RWPE2 (cell line): ENCODE data around the gene C1S.

ENCODE experiments used
- ATAC-seq: fragments of 200-7000 bp; cut with Tn5 transposase; 3 replicates; pipeline ENCODE4 v1.9.1; 2021; ENCODE audit warnings: low read depth
- DNase-seq: peaks from one replicate; pipeline ENCODE4 v3.0.0-alpha.2; 2020; ENCODE audit warnings: low spot score
- H3K27ac ChIP-seq: fragments of 450-650 bp; 2 replicates; pipeline ENCODE4 v1.5.1; 2017; ENCODE audit warnings: mild to moderate bottlenecking; ENCODE audit not compliant: poor library complexity, severe bottlenecking
- H3K27me3 ChIP-seq: fragments of 250-450 bp; sonication (Bioruptor Pico); 2 replicates; pipeline ENCODE4 v1.5.1; 2021; ENCODE audit warnings: mild to moderate bottlenecking, moderate library complexity; ENCODE audit not compliant: insufficient read depth, poor library complexity, severe bottlenecking
- H3K36me3 ChIP-seq: fragments of 250-450 bp; sonication (Bioruptor Pico); 2 replicates; pipeline ENCODE4 v1.5.1; 2020; ENCODE audit warnings: low read depth, mild to moderate bottlenecking, moderate library complexity
- H3K4me1 ChIP-seq: fragments of 250-450 bp; sonication (Bioruptor Pico); 2 replicates; pipeline ENCODE4 v1.5.1; 2021; ENCODE audit warnings: mild to moderate bottlenecking, moderate library complexity; ENCODE audit not compliant: insufficient read depth, poor library complexity, severe bottlenecking
- H3K4me3 ChIP-seq: fragments of 250-450 bp; sonication (Bioruptor Pico); 2 replicates; pipeline ENCODE4 v1.5.1; 2021; ENCODE audit warnings: mild to moderate bottlenecking, moderate library complexity; ENCODE audit not compliant: severe bottlenecking
- H3K9me3 ChIP-seq: fragments of 250-450 bp; sonication (Bioruptor Pico); 2 replicates; pipeline ENCODE4 v1.5.1; 2021; ENCODE audit warnings: mild to moderate bottlenecking, moderate library complexity; ENCODE audit not compliant: severe bottlenecking
- TF ChIP-seq, protein P1 (sequence below): fragments of 450-650 bp; IDR thresholded peaks from one replicate; pipeline ENCODE4 v1.5.1; 2017; ENCODE audit warnings: mild to moderate bottlenecking, moderate library complexity; ENCODE audit not compliant: poor library complexity, severe bottlenecking

The C1S gene

DNA sequence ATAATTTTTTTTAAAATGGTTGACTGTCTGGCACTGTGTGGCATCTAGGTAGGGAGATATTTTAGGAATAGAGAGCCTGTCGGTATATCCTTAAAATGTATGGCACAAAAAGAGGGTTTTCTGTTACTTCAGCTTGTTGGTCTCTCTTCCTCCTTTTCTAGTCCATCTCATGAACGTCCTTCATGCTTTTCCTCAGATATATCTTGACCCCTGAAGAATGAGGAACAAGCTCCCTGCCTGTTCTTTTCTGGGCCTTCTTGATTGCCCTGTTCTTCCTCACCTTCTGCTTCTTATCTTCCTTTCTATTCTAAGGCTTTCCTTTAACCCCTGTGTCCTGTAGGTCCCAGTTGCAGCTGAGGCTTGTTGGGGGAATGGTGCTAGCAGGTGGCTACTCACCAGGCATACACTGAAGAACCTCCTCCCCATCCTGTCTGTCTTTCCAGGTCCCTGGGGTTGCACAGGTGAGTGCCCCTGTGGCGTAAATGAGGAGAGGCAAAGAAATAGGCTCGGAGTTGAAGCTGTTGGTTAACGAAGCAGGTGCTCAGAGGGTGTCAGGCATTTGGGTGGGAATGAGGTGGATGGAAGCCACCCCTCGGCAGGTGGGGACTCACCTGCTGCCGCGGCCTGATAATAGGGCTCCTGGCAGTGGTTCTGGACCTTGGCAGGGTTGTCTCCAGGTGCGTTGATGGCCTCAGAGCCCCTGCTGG, 38.9 kb downstream of the C1S start:
- no peak overlapping the region for H3K27ac ChIP-seq
- no peaks in the 10 kb centered on the region for H3K4me1 ChIP-seq
- no peak overlapping the region for H3K4me3 ChIP-seq
- H3K27me3 ChIP-seq = no peaks in the 10 kb centered on the region
- no peaks in the 10 kb centered on the region for H3K36me3 ChIP-seq
- ATAC-seq = no peak
- TF ChIP-seq, protein P1, sequence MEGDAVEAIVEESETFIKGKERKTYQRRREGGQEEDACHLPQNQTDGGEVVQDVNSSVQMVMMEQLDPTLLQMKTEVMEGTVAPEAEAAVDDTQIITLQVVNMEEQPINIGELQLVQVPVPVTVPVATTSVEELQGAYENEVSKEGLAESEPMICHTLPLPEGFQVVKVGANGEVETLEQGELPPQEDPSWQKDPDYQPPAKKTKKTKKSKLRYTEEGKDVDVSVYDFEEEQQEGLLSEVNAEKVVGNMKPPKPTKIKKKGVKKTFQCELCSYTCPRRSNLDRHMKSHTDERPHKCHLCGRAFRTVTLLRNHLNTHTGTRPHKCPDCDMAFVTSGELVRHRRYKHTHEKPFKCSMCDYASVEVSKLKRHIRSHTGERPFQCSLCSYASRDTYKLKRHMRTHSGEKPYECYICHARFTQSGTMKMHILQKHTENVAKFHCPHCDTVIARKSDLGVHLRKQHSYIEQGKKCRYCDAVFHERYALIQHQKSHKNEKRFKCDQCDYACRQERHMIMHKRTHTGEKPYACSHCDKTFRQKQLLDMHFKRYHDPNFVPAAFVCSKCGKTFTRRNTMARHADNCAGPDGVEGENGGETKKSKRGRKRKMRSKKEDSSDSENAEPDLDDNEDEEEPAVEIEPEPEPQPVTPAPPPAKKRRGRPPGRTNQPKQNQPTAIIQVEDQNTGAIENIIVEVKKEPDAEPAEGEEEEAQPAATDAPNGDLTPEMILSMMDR = no peak
- H3K9me3 ChIP-seq = no peaks in the 10 kb centered on the region
- DNase-seq = no peak

DNA sequence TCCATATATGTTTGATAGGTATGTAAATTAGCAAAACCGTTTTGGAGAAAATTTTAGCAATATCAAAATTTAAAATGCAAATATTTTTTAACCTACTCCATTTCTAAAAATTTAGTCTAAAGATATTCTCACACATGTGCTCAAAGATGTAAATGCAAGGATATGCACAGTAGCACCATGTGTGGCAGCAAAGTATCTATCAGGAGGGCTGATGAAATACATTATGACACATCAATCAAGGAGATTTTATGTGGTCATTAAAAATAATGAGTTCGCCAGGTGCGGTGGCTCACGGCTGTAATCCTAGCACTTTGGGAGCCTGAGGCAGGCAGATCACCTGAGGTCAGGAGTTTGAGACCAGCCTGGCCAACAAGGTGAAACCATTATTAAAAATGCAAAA, 39.7 kb downstream of the C1S start:
- DNase-seq (no peak), ATAC-seq (no peak)
- H3K27me3 ChIP-seq = no peaks in the 10 kb centered on the region
- H3K27ac ChIP-seq = no peak overlapping the region
- no peak overlapping the region for H3K4me3 ChIP-seq
- no peaks in the 10 kb centered on the region for H3K9me3 ChIP-seq
- TF ChIP-seq, protein P1 = no peak
- H3K36me3 ChIP-seq = no peaks in the 10 kb centered on the region
- no peaks in the 10 kb centered on the region for H3K4me1 ChIP-seq

DNA sequence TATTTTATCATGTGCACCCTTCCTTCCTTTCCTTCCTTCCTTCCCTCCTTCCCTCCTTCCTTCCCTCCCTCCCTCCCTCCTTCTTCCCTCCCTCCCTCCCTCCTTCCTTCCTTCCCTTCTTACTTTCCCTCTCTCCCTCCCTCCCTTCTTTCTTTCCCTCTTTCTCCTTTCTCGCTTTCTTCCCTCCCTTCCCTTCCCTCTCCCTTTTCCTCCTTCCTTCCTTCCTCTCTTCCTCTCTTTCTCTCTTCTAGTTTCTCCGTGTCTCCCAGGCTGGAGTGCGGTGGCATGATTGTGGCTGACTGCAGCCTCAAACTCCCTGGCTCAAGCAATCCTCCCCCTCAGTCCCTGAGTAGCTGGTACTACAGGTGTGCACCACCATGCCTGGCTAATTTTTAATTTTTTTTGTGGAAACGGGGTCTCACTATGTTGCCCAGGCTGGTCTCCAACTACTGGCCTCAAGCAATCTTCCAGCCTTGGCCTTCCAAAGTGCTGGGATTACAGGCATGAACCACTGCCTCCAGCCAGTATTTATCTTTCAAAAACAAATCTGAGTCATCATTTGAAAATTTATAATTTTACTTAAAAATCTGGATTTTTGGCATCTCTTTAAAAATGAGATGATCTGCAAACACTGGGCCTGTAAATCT, 40.7 kb downstream of the C1S start:
- ATAC-seq (no peak), DNase-seq (no peak)
- Histone ChIP-seq H3K4me1 (no peaks in the 10 kb centered on the region), H3K27me3 (no peaks in the 10 kb centered on the region), H3K36me3 (peaks cover 6% of the 10 kb centered on the region; the same call in 1 of the 2 replicates), H3K9me3 (no peaks in the 10 kb centered on the region), H3K27ac (no peak overlapping the region), H3K4me3 (no peak overlapping the region)
- TF ChIP-seq, protein P1 = no peak

DNA sequence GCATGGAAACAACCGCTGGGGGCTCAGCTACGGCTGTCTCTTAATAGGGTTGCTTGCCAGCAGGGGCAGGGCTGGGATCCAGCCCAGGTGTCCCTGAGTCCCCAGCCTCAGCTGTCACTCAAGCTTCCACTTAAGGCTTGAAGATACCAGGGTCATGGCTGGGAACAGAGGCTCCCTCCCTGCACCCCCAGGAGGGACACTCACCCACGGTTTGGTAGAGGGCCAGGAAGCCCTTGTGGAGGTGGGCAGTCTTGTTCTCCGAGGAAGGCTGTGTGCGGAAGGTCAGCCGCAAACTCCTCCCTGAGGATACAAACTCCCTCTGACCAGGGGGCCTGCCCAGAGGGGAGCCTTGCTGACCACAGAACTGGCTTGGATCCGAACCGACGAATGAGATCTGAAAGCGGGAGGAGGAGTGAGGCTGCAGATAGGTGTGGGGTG, 41.2 kb downstream of the C1S start:
- Histone ChIP-seq H3K4me1 (no peaks in the 10 kb centered on the region), H3K9me3 (no peaks in the 10 kb centered on the region), H3K36me3 (peaks cover 12% of the 10 kb centered on the region; the same call in 1 of the 2 replicates), H3K27ac (no peak overlapping the region), H3K4me3 (no peak overlapping the region), H3K27me3 (no peaks in the 10 kb centered on the region)
- TF ChIP-seq, protein P1 = no peak
- ATAC-seq (no peak), DNase-seq (no peak)

DNA sequence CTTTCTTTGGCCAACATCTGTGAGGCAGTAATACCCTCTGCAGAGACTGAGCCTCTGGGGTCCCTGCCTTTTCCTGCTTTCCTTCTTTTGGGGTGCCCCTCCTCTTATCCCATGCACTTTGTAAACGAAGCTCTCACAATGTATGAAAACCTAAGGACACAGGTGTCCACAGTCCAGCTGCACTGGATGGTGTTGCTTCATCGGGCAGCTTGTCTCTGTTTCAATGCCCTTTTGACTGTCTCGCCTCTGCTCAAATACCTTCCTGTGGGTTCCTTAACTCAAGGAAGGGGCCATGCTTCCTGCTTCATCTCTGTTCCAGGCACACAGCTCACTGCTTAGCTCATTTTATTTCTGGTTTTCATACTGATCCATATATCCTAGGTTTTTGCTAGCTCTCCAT, 42.1 kb downstream of the C1S start:
- no peak overlapping the region for H3K4me3 ChIP-seq
- ATAC-seq (no peak), DNase-seq (no peak)
- TF ChIP-seq, protein P1 = no peak
- H3K9me3 ChIP-seq = no peaks in the 10 kb centered on the region
- no peak overlapping the region for H3K27ac ChIP-seq
- peaks cover 13% of the 10 kb centered on the region; the same call in 1 of the 2 replicates for H3K36me3 ChIP-seq
- H3K4me1 ChIP-seq = no peaks in the 10 kb centered on the region
- H3K27me3 ChIP-seq = no peaks in the 10 kb centered on the region
